Central memory CD8-positive, alpha-beta T cell (primary cell): ENCODE measurements around the gene ITGA8.

Source experiments
- ATAC-seq: fragments of 150-1000 bp; cut with Tn5 transposase; replicated peaks from 2 replicates; pipeline ENCODE4 v1.10.0; 2022; ENCODE audit warnings: mild to moderate bottlenecking, moderate FRiP score, moderate number of reproducible peaks; ENCODE audit not compliant: poor library complexity, severe bottlenecking; ENCODE audit errors: extremely low read depth
- DNase-seq, 2 donors: peaks; one replicate each; pipeline ENCODE4 v3.0.0; 2021; ENCODE audit warnings: low spot score in 2 of 2
- H3K27ac Mint-ChIP-seq: one replicate; pipeline ENCODE4 v1.8.0; 2022; ENCODE audit warnings: low read depth, mild to moderate bottlenecking, moderate library complexity, mixed read lengths
- H3K27me3 Mint-ChIP-seq: one replicate; pipeline ENCODE4 v1.8.0; 2022; ENCODE audit warnings: mixed read lengths
- H3K36me3 Mint-ChIP-seq: one replicate; pipeline ENCODE4 v1.8.0; 2022; ENCODE audit warnings: mild to moderate bottlenecking, moderate library complexity, mixed read lengths; ENCODE audit not compliant: insufficient read depth
- H3K4me1 Mint-ChIP-seq: one replicate; pipeline ENCODE4 v1.8.0; 2022; ENCODE audit warnings: mixed read lengths
- H3K4me3 Mint-ChIP-seq: one replicate; pipeline ENCODE4 v1.8.0; 2022; ENCODE audit warnings: mild to moderate bottlenecking, moderate library complexity, mixed read lengths
- H3K9me3 Mint-ChIP-seq: one replicate; pipeline ENCODE4 v1.8.0; 2022; ENCODE audit warnings: mixed read lengths

The ITGA8 gene

DNA sequence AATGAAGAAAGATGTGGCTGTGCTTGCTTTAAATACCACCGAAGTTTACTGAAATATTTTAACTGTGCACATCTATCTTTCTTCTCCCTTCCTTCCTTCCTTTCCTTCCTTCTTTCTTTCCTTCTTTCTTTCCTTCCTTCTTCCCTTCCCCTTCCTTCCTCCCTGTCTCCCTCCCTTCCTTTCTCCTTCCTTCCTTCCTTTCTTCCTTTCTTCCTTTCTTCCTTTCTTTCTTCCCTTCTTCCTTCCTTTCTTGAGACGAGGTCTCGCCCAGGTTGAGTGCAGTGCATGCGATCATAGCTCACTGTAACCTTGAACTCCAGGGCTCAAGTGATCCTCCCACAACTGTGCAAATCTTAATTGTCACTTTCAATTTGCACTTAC lies 190.9 kb downstream of the ITGA8 start:
- no peak for DNase-seq
- no peaks in the 10 kb centered on the region for H3K4me1 Mint-ChIP-seq
- no peaks in the 10 kb centered on the region for H3K9me3 Mint-ChIP-seq
- H3K36me3 Mint-ChIP-seq = no peaks in the 10 kb centered on the region
- no peak overlapping the region for H3K4me3 Mint-ChIP-seq
- H3K27ac Mint-ChIP-seq = no peak overlapping the region
- no peak for ATAC-seq
- peaks cover 7% of the 10 kb centered on the region for H3K27me3 Mint-ChIP-seq

DNA sequence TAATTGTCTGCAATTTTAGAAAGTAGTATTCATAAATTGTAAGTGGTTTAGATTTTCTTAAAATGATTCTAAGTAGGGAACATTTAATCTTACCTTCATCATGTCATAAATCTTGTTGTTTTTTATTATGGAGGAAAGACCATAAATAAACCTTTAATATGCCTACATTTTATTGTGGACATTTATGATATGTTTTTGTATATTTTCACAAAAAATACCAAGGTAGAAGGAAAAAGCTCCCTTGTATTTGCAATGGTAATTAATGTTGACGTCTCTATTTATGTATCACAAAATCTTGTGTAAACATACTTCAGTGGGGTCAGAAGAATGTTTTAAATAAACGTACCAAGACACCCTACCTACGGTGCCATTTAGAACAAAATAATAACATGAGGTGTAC lies 193.0 kb downstream of the ITGA8 start:
- Mint-ChIP-seq H3K27me3 (peaks cover 8% of the 10 kb centered on the region), H3K4me3 (no peak overlapping the region), H3K4me1 (no peaks in the 10 kb centered on the region), H3K27ac (no peak overlapping the region), H3K9me3 (no peaks in the 10 kb centered on the region), H3K36me3 (no peaks in the 10 kb centered on the region)
- DNase-seq (no peak), ATAC-seq (no peak)

- ATAC-seq (no peak), DNase-seq (no peak)
- Mint-ChIP-seq H3K4me3 (no peak overlapping the region), H3K36me3 (no peaks in the 10 kb centered on the region), H3K4me1 (no peaks in the 10 kb centered on the region), H3K27ac (no peak overlapping the region), H3K27me3 (peaks cover 23% of the 10 kb centered on the region), H3K9me3 (peaks cover 6% of the 10 kb centered on the region)
Observed at GRCh38 chr10:15521328-15521903, 198.3 kb downstream of the ITGA8 start.

DNA sequence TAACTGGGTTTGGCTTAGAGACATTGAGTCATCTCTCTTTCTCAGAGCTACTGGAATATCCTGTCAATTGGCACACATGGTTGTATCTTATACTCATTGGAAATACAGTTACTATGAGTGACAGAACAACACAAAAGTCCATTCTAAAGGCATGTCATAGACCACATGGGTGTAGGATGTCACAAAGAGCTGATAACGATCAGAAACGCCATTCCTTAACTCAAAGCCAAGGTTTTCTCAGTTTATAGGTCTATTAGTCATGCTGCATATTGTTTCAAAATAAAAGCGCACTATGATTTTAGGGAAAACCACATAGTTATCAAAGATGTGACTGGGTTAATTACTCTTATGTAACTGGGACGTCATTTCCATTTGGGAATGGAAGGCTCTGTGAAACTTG lies 201.5 kb downstream of the ITGA8 start:
- H3K4me3 Mint-ChIP-seq = no peak overlapping the region
- H3K9me3 Mint-ChIP-seq = peaks cover 6% of the 10 kb centered on the region
- no peak for DNase-seq
- H3K27ac Mint-ChIP-seq = no peak overlapping the region
- ATAC-seq = no peak
- no peaks in the 10 kb centered on the region for H3K36me3 Mint-ChIP-seq
- peaks cover 17% of the 10 kb centered on the region for H3K27me3 Mint-ChIP-seq
- H3K4me1 Mint-ChIP-seq = no peaks in the 10 kb centered on the region

DNA sequence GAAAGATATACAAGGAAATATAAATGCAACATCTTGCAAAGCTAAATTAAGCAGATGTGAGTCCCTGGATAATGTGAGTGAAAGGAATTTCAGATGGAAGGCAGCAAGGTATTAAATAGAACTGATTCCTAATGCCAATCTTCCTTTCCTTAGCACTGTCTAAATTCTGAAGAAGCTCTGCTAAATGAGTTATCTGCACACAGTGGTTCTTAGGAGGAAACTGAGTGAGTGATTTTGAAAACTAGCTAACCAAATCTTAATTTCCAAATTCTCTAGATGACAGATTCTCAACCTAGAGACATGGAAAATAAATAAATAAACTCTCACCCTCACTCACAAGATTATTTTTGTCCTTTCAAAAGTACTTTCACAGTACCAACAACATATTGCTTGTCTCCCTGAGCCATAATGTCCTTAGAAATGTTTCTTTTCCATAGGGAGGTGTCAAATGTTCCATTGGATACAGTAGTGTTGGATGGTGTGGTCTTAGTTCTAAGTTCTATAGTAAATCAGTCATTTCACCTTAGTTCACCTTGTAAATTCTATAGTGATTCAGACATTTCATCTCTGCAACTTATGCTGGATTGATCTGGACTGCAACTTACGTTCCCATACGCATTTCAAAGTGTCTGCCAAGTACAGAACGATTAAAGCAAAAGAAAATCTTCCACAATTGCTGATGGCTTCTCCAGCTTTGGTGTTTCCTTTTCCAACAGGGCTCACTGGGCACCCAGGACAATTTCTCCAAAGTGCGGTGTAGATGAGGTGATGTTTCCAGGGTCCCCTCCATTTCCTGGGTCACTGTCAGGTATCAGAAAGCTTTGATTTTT lies 203.3 kb downstream of the ITGA8 start:
- ATAC-seq = no peak
- Mint-ChIP-seq H3K36me3 (no peaks in the 10 kb centered on the region), H3K9me3 (peaks cover 5% of the 10 kb centered on the region), H3K27me3 (peaks cover 22% of the 10 kb centered on the region), H3K4me3 (no peak overlapping the region), H3K27ac (no peak overlapping the region), H3K4me1 (no peaks in the 10 kb centered on the region)
- no peak for DNase-seq

- no peaks in the 10 kb centered on the region for H3K9me3 Mint-ChIP-seq
- no peak overlapping the region for H3K27ac Mint-ChIP-seq
- H3K27me3 Mint-ChIP-seq = peaks cover 10% of the 10 kb centered on the region
- H3K4me1 Mint-ChIP-seq = no peaks in the 10 kb centered on the region
- no peak overlapping the region for H3K4me3 Mint-ChIP-seq
- DNase-seq (no peak), ATAC-seq (no peak)
- no peaks in the 10 kb centered on the region for H3K36me3 Mint-ChIP-seq
Observed at GRCh38 chr10:15515202-15515601, 204.5 kb downstream of the ITGA8 start.

- ATAC-seq (no peak), DNase-seq (no peak)
- Mint-ChIP-seq H3K4me3 (no peak overlapping the region), H3K27ac (no peak overlapping the region), H3K9me3 (no peaks in the 10 kb centered on the region), H3K36me3 (no peaks in the 10 kb centered on the region), H3K4me1 (no peaks in the 10 kb centered on the region), H3K27me3 (peaks cover 50% of the 10 kb centered on the region)
Observed at GRCh38 chr10:15510963-15511362, 208.8 kb downstream of the ITGA8 start.

GRCh38 chr10:15505329-15505728 lies 214.4 kb downstream of the ITGA8 start:
- H3K27me3 Mint-ChIP-seq = peaks cover 78% of the 10 kb centered on the region
- no peak overlapping the region for H3K27ac Mint-ChIP-seq
- DNase-seq (no peak), ATAC-seq (no peak)
- H3K9me3 Mint-ChIP-seq = peaks cover 3% of the 10 kb centered on the region
- H3K4me3 Mint-ChIP-seq = no peak overlapping the region
- peaks cover 1% of the 10 kb centered on the region for H3K36me3 Mint-ChIP-seq
- no peaks in the 10 kb centered on the region for H3K4me1 Mint-ChIP-seq

DNA sequence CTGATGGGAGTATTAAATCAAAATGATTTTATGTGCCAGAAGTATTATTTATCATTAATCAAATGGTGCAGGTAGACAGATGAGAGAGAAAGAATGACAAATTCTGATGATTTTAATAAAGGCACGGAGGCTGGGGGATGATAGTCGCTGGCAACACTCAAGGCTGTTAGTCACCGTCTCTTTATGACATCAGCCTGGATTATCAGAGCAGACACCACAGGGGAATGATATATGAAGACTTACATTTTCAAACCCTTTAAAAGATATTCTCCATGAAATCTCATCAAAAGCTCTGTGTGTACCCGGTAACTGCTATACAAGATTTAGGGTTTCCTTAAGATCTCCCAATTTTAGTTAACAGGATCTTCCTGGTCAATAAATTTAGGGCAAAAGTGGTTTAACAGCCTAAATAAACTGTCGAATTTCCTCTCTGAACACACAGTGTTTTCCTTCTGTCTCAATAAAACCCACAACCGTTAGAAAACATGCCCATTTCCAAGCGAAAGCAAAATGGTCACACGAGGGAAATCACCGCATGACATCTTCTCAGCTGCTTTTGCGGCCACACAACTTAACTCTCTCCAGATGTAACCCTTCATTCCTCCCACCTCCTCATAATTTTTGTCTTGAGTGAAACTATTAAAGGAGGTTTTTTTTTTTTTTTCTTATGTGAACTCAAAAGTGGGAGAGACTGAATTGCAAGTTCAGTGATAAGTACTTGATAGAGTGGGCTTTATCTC lies 215.5 kb downstream of the ITGA8 start:
- DNase-seq (no peak), ATAC-seq (no peak)
- Mint-ChIP-seq H3K4me1 (no peaks in the 10 kb centered on the region), H3K4me3 (no peak overlapping the region), H3K27me3 (peaks cover 80% of the 10 kb centered on the region), H3K36me3 (peaks cover 1% of the 10 kb centered on the region), H3K27ac (no peak overlapping the region), H3K9me3 (peaks cover 5% of the 10 kb centered on the region)

DNA sequence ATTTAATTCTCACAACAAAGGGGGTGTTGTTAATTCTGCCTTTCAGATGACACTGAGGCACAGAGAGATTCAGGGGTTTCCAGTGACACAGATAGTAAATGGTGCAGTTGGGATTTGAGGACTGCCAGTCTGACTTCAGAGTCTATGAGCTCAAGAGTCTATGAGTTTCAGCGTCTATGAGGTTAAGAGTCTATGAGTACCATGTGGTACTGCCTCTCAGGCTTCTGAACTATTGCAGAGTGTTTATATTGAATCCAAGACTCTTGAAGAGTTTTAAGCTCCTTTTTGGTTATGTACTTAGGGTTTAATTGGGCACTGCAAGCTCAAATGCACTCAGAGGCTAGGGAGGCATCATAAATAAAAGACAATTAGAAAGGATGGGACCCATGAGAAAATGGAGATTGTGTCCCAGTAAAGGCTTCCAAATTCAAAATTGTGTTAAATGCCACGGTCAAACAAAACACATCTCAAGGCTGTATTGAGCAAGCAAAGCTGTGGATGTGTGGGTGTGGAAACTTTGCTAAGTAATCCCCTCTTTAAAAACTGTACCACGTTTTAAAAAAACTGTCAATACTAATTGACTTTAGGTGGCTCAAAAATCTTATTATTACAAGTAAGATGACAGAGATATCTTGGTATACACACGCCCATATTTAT lies 224.7 kb downstream of the ITGA8 start:
- peaks cover 1% of the 10 kb centered on the region for H3K36me3 Mint-ChIP-seq
- DNase-seq (no peak), ATAC-seq (no peak)
- no peak overlapping the region for H3K4me3 Mint-ChIP-seq
- H3K4me1 Mint-ChIP-seq = no peaks in the 10 kb centered on the region
- no peaks in the 10 kb centered on the region for H3K9me3 Mint-ChIP-seq
- H3K27ac Mint-ChIP-seq = no peak overlapping the region
- H3K27me3 Mint-ChIP-seq = peaks cover 42% of the 10 kb centered on the region

DNA sequence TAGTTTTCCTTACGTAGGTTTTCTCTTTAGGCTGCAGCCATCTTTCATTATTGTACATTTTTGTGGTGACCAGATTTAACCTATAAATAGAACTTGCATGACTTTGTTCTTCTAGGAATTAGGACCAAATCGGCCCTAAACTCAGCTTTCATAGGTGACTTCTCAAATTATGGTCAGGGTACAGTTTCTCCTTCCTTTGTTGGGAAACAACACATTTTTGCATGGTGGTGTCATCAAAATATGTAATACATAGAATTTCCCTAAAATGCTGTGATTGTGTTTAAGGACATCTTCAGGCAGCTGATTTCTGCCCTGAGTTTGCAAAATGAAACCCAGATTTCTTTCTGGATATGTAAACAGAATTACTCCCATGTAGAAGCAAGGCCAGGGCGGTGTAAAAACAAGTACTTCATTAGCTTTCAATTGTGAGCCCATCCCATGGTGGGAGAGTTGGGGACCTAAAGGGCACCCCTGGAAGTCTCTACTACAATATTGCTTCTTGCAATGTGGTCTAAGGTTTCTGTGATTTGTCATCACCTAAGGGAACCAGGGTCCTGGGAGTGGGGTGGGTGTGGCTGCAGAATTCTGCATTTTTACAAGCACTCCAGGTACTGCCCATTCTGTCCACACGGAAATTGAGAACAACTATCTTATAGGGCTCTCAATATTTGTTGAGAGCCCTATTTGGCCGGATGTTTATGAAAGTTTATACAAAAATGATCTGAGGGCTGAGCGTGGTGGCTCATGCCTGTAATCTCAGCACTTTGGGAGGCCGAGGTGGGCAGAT lies 227.7 kb downstream of the ITGA8 start:
- ATAC-seq (no peak), DNase-seq (no peak)
- Mint-ChIP-seq H3K4me1 (no peaks in the 10 kb centered on the region), H3K36me3 (no peaks in the 10 kb centered on the region), H3K27ac (no peak overlapping the region), H3K27me3 (peaks cover 16% of the 10 kb centered on the region), H3K9me3 (no peaks in the 10 kb centered on the region), H3K4me3 (no peak overlapping the region)

GRCh38 chr10:15489431-15489830 lies 230.3 kb downstream of the ITGA8 start:
- H3K27me3 Mint-ChIP-seq = peaks cover 24% of the 10 kb centered on the region
- ATAC-seq = no peak
- no peak overlapping the region for H3K27ac Mint-ChIP-seq

More at GRCh38 chr10:15489431-15489830, 230.3 kb downstream of the ITGA8 start:
- no peaks in the 10 kb centered on the region for H3K4me1 Mint-ChIP-seq
- no peak overlapping the region for H3K4me3 Mint-ChIP-seq
- H3K36me3 Mint-ChIP-seq = no peaks in the 10 kb centered on the region
- no peak for DNase-seq
- H3K9me3 Mint-ChIP-seq = no peaks in the 10 kb centered on the region
